Vagina (tissue), 2 donors: Measurements from ENCODE around the gene DHDH.

Experiments
- CTCF ChIP-seq, 3 experiments: fragments of 450-650 bp in 2 of 3; fragments of 200-600 bp in 1 of 3; sonication (generic) in 1 of 3; IDR thresholded peaks; one replicate each; pipeline ENCODE4 v1.5.1; 2017 to 2019; ENCODE audit warnings: antibody characterized with exemption in 3 of 3, mild to moderate bottlenecking in 2 of 3, moderate library complexity in 2 of 3
- POLR2A ChIP-seq, 2 donors: fragments of 450-650 bp; IDR thresholded peaks; one replicate each; pipeline ENCODE4 v1.6.1; 2017; ENCODE audit warnings: antibody characterized with exemption in 2 of 2, mild to moderate bottlenecking in 2 of 2, moderate library complexity in 2 of 2
- POLR2AphosphoS5 ChIP-seq, 2 donors: sonication (generic); formaldehyde crosslinking; IDR thresholded peaks; one replicate each; pipeline ENCODE4 v1.9.0; 2017; ENCODE audit warnings: antibody characterized with exemption in 2 of 2, mild to moderate bottlenecking in 2 of 2, low read depth in 1 of 2; ENCODE audit not compliant: insufficient read depth in 1 of 2

- TF ChIP-seq CTCF (IDR thresholded peaks at IDR 0.05) (no peak), POLR2AphosphoS5 (IDR thresholded peaks at IDR 0.05; ENCODE audit: insufficient read depth in 1 of 2, low read depth in 1 of 2) (no peak), POLR2A (IDR thresholded peaks at IDR 0.05) (no peak)
These were observed 13.7 kb downstream of the DHDH start for GRCh38 chr19:48947258-48947542.
